OCI-LY7 (cell line): ENCODE results near the gene MSANTD1. TPM values are rescaled to one million over a fixed set of nuclear protein-coding genes. Genes with fewer than 3 reads are reported as not detected.

ENCODE experiments used
- BruUV-seq: library from RNA; stranded (reverse); fragments of 400-500 nt; replicated peaks from 2 replicates; lab custom pipeline; 2021; lab: Mats Ljungman, UMichigan
- CTCF ChIA-PET: fragments of 300-600 bp; sonication (Branson Sonifier 250); formaldehyde crosslinking; loops from one replicate; lab custom pipeline; 2022; ENCODE audit warnings: antibody characterized with exemption; ENCODE audit not compliant: unreplicated experiment; lab: Charles Lee
- POLR2A ChIA-PET: fragments of 300-600 bp; sonication (Branson Sonifier 250); formaldehyde crosslinking; loops from one replicate; lab custom pipeline; 2022; ENCODE audit warnings: antibody characterized with exemption; lab: Charles Lee
- DNase-seq: peaks from one replicate; pipeline ENCODE4 v3.0.0-alpha.2; 2015; ENCODE audit warnings: low spot score
- H2AFZ ChIP-seq: fragments of 200-600 bp; sonication (generic), shearing (Covaris generic); 2 replicates; pipeline ENCODE4 v1.6.1; 2014; ENCODE audit warnings: mild to moderate bottlenecking, antibody characterized with exemption, low read length, moderate library complexity
- H3K27ac ChIP-seq: fragments of 200-600 bp; sonication (generic); 2 replicates; pipeline ENCODE4 v1.5.1; 2014; ENCODE audit warnings: mixed run types, low read depth, mild to moderate bottlenecking, moderate library complexity, low read length, inconsistent platforms; ENCODE audit not compliant: poor library complexity, severe bottlenecking
- H3K36me3 ChIP-seq: fragments of 200-600 bp; sonication (generic); 2 replicates; pipeline ENCODE4 v1.6.1; 2014; ENCODE audit warnings: mild to moderate bottlenecking, antibody characterized with exemption, low read length, moderate library complexity, mixed read lengths; ENCODE audit not compliant: insufficient read depth
- H3K4me1 ChIP-seq: fragments of 200-600 bp; sonication (generic); 2 replicates; pipeline ENCODE4 v1.5.1; 2014; ENCODE audit warnings: mild to moderate bottlenecking, low read length; ENCODE audit not compliant: insufficient read depth, poor library complexity, severe bottlenecking
- H3K4me2 ChIP-seq: fragments of 200-600 bp; sonication (generic); 2 replicates; pipeline ENCODE4 v1.6.1; 2014; ENCODE audit warnings: mild to moderate bottlenecking, low read length
- H3K4me3 ChIP-seq: fragments of 200-600 bp; sonication (generic); 2 replicates; pipeline ENCODE4 v1.5.1; 2014; ENCODE audit warnings: mild to moderate bottlenecking, low read depth, low read length; ENCODE audit not compliant: poor library complexity, severe bottlenecking
- H3K79me2 ChIP-seq: fragments of 200-600 bp; sonication (generic); 2 replicates; pipeline ENCODE4 v1.6.1; 2016; ENCODE audit warnings: low read depth, mild to moderate bottlenecking, low read length, moderate library complexity, mixed read lengths; ENCODE audit not compliant: insufficient read depth
- H3K9me2 ChIP-seq: fragments of 200-600 bp; sonication (generic); 2 replicates; pipeline ENCODE4 v1.6.1; 2016; ENCODE audit warnings: mild to moderate bottlenecking, low read length, mixed read lengths; ENCODE audit not compliant: insufficient read depth
- H3K9me3 ChIP-seq: fragments of 200-600 bp; sonication (generic); 2 replicates; pipeline ENCODE4 v1.6.1; 2014; ENCODE audit warnings: mild to moderate bottlenecking, mixed run types, low read length, mixed read lengths
- H4K20me1 ChIP-seq: fragments of 200-600 bp; sonication (generic); 2 replicates; pipeline ENCODE4 v1.6.1; 2014; ENCODE audit warnings: mild to moderate bottlenecking, antibody characterized with exemption, low read length, moderate library complexity, mixed read lengths; ENCODE audit not compliant: insufficient read depth
- EZH2phosphoT487 ChIP-seq: fragments of 200-600 bp; sonication (generic); IDR thresholded peaks from 2 replicates; pipeline ENCODE4 v1.6.1; 2018; ENCODE audit warnings: low read depth, borderline replicate concordance, mild to moderate bottlenecking, mixed run types, antibody characterized with exemption, low read length, moderate library complexity, mixed read lengths
- intact Hi-C: fragments of 100-400 bp; cut with micrococcal nuclease; formaldehyde crosslinking; loops from one replicate; pipeline ENCODE4 v1.10.0; 2022; ENCODE audit not compliant: unreplicated experiment
- total RNA-seq, 2 experiments: library from RNA; depleted of rRNA in 1 of 2; stranded (reverse); fragments of >200 nt in 1 of 2; shearing (Covaris generic) in 1 of 2; gene quantifications; 2 replicates each; pipeline ENCODE4 v1.2.3, GENCODE V29; 2014 to 2022
- TF ChIP-seq, protein P1 (sequence below): fragments of 200-600 bp; sonication (generic); conservative IDR thresholded peaks from 2 replicates; pipeline ENCODE4 v1.5.1; 2014; ENCODE audit warnings: mild to moderate bottlenecking, antibody characterized with exemption, low read length, moderate library complexity, mixed read lengths

The MSANTD1 gene
- total RNA-seq, 2 experiments from 2014 or later, result 0.13 to 1.0 TPM

GRCh38 chr4:3200423-3201090, 48.4 kb upstream of the MSANTD1 start:
- CTCF ChIA-PET, result no interaction called here
- no peak overlapping the region for H3K27ac ChIP-seq

DNA sequence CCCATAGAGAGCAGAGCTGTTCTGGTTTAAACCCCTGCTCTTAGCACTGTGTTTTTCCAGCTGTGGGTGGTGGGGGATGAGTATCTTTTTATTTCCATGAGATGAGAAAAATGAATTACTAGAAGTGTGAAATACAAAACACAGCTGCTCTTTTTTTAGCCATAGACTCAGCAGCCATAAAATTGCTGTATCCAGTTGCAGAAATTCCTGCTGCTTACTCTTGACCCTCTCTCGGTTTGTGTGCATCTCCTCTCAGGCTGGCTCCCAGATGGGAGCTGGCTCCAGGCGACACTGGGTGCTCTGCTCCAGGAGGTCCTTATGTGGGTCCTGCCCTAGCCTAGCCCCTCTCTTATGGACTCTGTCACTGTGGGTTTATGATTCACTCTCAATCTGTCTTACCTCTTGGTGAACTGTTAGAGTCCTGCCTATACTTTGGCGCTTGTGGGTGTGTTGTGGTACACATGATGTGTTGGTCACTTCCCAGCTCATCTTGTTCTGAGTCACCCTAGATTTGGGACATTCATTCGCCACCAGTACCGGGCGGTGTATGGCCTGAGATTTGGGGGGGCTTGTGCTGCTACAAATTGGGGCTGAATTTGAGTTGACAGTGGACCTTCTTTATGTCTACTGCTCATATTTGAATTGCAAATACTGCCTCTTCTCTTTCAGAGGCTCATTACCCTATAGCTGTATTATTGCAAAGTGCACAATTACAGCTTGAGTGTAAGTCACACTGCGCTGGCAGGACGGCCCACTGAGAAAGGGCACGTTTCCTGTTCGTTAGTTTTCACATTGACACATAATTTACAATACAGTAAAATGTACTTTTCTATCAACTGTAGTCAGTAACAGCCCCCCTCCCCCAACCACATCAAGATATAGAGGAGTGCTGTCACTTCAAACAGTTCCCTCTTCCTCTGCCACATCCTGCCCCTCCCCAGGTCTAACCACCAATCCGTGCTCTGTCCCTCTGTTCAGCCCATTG, 46.9 kb upstream of the MSANTD1 start:
- no peak for TF ChIP-seq EZH2phosphoT487
- TF ChIP-seq, protein P1, sequence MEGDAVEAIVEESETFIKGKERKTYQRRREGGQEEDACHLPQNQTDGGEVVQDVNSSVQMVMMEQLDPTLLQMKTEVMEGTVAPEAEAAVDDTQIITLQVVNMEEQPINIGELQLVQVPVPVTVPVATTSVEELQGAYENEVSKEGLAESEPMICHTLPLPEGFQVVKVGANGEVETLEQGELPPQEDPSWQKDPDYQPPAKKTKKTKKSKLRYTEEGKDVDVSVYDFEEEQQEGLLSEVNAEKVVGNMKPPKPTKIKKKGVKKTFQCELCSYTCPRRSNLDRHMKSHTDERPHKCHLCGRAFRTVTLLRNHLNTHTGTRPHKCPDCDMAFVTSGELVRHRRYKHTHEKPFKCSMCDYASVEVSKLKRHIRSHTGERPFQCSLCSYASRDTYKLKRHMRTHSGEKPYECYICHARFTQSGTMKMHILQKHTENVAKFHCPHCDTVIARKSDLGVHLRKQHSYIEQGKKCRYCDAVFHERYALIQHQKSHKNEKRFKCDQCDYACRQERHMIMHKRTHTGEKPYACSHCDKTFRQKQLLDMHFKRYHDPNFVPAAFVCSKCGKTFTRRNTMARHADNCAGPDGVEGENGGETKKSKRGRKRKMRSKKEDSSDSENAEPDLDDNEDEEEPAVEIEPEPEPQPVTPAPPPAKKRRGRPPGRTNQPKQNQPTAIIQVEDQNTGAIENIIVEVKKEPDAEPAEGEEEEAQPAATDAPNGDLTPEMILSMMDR, result no peak
- Histone ChIP-seq H3K36me3 (peaks cover 71% of the 10 kb centered on the region), H3K4me2 (peak overlapping the region; percentile 65), H4K20me1 (no peaks in the 10 kb centered on the region), H3K9me2 (no peaks in the 10 kb centered on the region), H3K4me3 (peak overlapping the region; percentile 23), H3K79me2 (no peaks in the 10 kb centered on the region), H3K9me3 (no peaks in the 10 kb centered on the region), H2AFZ (no peak overlapping the region), H3K27ac (peak overlapping the region; percentile 37), H3K4me1 (peaks cover 20% of the 10 kb centered on the region)
- intact Hi-C loops, result no loop called here
- no TSS peak for BruUV-seq
- DNase-seq, result peak; percentile 61
- ChIA-PET POLR2A (interaction anchor here (0.6 to 1.5 kb wide), 4 partner anchors 11 to 238 kb away, joined by 3 to 4 read pairs (median 4); no protein-coding TSS in a partner anchor), CTCF (interaction anchor here (1.3 kb wide), 1 partner anchor 90 kb away, joined by 4 read pairs; no protein-coding TSS in a partner anchor)

More at GRCh38 chr4:3200423-3201090, 48.4 kb upstream of the MSANTD1 start:
- Histone ChIP-seq H2AFZ (no peak overlapping the region), H3K9me3 (no peaks in the 10 kb centered on the region), H3K9me2 (no peaks in the 10 kb centered on the region), H3K79me2 (no peaks in the 10 kb centered on the region), H4K20me1 (no peaks in the 10 kb centered on the region), H3K4me1 (peaks cover 20% of the 10 kb centered on the region), H3K36me3 (peaks cover 74% of the 10 kb centered on the region), H3K4me2 (no peak overlapping the region), H3K4me3 (no peak overlapping the region)
- TF ChIP-seq, protein P1, result no peak
- no peak for TF ChIP-seq EZH2phosphoT487
- no TSS peak for BruUV-seq
- DNase-seq, result no peak
- intact Hi-C loops, result no loop called here
- POLR2A ChIA-PET, result no interaction called here
